ENCODE data around the gene THOC1.

- TF ChIP-seq POLR2AphosphoS5 (IDR thresholded peaks at IDR 0.05; ENCODE audit: low read depth, low read length) (no peak), RCOR1 (IDR thresholded peaks at IDR 0.05; ENCODE audit: low read length) (no peak), MXI1 (IDR thresholded peaks at IDR 0.05; ENCODE audit: low read depth, low read length) (no peak), CTCF (IDR thresholded peaks at IDR 0.05) (no peak), YY1 (IDR thresholded peaks at IDR 0.05; ENCODE audit: low read depth) (no peak), JUND (IDR thresholded peaks at IDR 0.05) (no peak)
Observed at GRCh38 chr18:213966-214365, 53.9 kb downstream of the THOC1 start.
